Measurements from ENCODE around the gene CDH20. TPM values are rescaled to one million over a fixed set of nuclear protein-coding genes. Genes with fewer than 3 reads are reported as not detected.

The CDH20 gene
- total RNA-seq, 2 experiments from 2014 or later, result not detected

GRCh38 chr18:61582202-61582710 lies 249.0 kb downstream of the CDH20 start:
- intact Hi-C loops (cut with micrococcal nuclease; ENCODE audit: unreplicated experiment), result no loop called here
- CTCF ChIA-PET (ENCODE audit: unreplicated experiment), result no interaction called here
- no peak overlapping the region for H3K4me2 ChIP-seq (ENCODE audit: low read length)

GRCh38 chr18:61583548-61583947 lies 250.3 kb downstream of the CDH20 start:
- H4K20me1 ChIP-seq (ENCODE audit: insufficient read depth, low read length), result no peaks in the 10 kb centered on the region
- H3K9me3 ChIP-seq (ENCODE audit: low read length), result no peaks in the 10 kb centered on the region
- H3K4me2 ChIP-seq (ENCODE audit: low read length), result no peak overlapping the region
- DNase-seq (ENCODE audit: low spot score), result no peak
- ChIA-PET POLR2A (no interaction called here), CTCF (ENCODE audit: unreplicated experiment) (no interaction called here)
- intact Hi-C loops (cut with micrococcal nuclease; ENCODE audit: unreplicated experiment), result no loop called here
- H2AFZ ChIP-seq (ENCODE audit: low read length), result no peak overlapping the region
- no peak overlapping the region for H3K27ac ChIP-seq (ENCODE audit: low read depth, low read length, poor library complexity, severe bottlenecking)
- H3K79me2 ChIP-seq (ENCODE audit: insufficient read depth, low read depth, low read length), result no peaks in the 10 kb centered on the region
- no peaks in the 10 kb centered on the region for H3K36me3 ChIP-seq (ENCODE audit: insufficient read depth, low read length)
- no peak overlapping the region for H3K4me3 ChIP-seq (ENCODE audit: low read depth, low read length, poor library complexity, severe bottlenecking)
- no peak for TF ChIP-seq EZH2phosphoT487 (IDR thresholded peaks at IDR 0.05; ENCODE audit: borderline replicate concordance, low read depth, low read length)
- no peak for TF ChIP-seq CTCF (conservative IDR thresholded peaks at IDR 0.05; ENCODE audit: low read length)
- no TSS peak for BruUV-seq (replicated peaks)
- no peaks in the 10 kb centered on the region for H3K4me1 ChIP-seq (ENCODE audit: insufficient read depth, low read length, poor library complexity, severe bottlenecking)
- no peaks in the 10 kb centered on the region for H3K9me2 ChIP-seq (ENCODE audit: insufficient read depth, low read length)

More at GRCh38 chr18:61582202-61582710, 249.0 kb downstream of the CDH20 start:
- Histone ChIP-seq H3K36me3 (ENCODE audit: insufficient read depth, low read length) (no peaks in the 10 kb centered on the region), H3K79me2 (ENCODE audit: insufficient read depth, low read depth, low read length) (no peaks in the 10 kb centered on the region), H2AFZ (ENCODE audit: low read length) (no peak overlapping the region), H3K9me2 (ENCODE audit: insufficient read depth, low read length) (no peaks in the 10 kb centered on the region), H3K27ac (ENCODE audit: low read depth, low read length, poor library complexity, severe bottlenecking) (no peak overlapping the region), H3K4me3 (ENCODE audit: low read depth, low read length, poor library complexity, severe bottlenecking) (no peak overlapping the region), H4K20me1 (ENCODE audit: insufficient read depth, low read length) (no peaks in the 10 kb centered on the region), H3K4me1 (ENCODE audit: insufficient read depth, low read length, poor library complexity, severe bottlenecking) (no peaks in the 10 kb centered on the region), H3K9me3 (ENCODE audit: low read length) (no peaks in the 10 kb centered on the region)
- POLR2A ChIA-PET, result interaction anchor here (0.6 kb wide), 1 partner anchor 99 kb away, joined by 3 read pairs; no protein-coding TSS in a partner anchor
- TF ChIP-seq EZH2phosphoT487 (IDR thresholded peaks at IDR 0.05; ENCODE audit: borderline replicate concordance, low read depth, low read length) (no peak), CTCF (conservative IDR thresholded peaks at IDR 0.05; ENCODE audit: low read length) (peak; percentile 36; the same call in 1 of the 2 replicates)
- BruUV-seq (replicated peaks), result no TSS peak
- DNase-seq (ENCODE audit: low spot score), result no peak

GRCh38 chr18:61587865-61588264 lies 254.6 kb downstream of the CDH20 start:
- H3K36me3 ChIP-seq (ENCODE audit: insufficient read depth, low read length), result no peaks in the 10 kb centered on the region
- H4K20me1 ChIP-seq (ENCODE audit: insufficient read depth, low read length), result no peaks in the 10 kb centered on the region
- POLR2A ChIA-PET, result interaction anchor here (0.6 kb wide), 1 partner anchor 189 kb away, joined by 3 read pairs; no protein-coding TSS in a partner anchor
- H3K9me2 ChIP-seq (ENCODE audit: insufficient read depth, low read length), result no peaks in the 10 kb centered on the region
- no peak overlapping the region for H2AFZ ChIP-seq (ENCODE audit: low read length)
- no peaks in the 10 kb centered on the region for H3K9me3 ChIP-seq (ENCODE audit: low read length)
- no peak overlapping the region for H3K4me3 ChIP-seq (ENCODE audit: low read depth, low read length, poor library complexity, severe bottlenecking)
- BruUV-seq (replicated peaks), result no TSS peak
- no peaks in the 10 kb centered on the region for H3K79me2 ChIP-seq (ENCODE audit: insufficient read depth, low read depth, low read length)
- DNase-seq (ENCODE audit: low spot score), result no peak
- no peak overlapping the region for H3K4me2 ChIP-seq (ENCODE audit: low read length)
- TF ChIP-seq EZH2phosphoT487 (IDR thresholded peaks at IDR 0.05; ENCODE audit: borderline replicate concordance, low read depth, low read length) (no peak), CTCF (conservative IDR thresholded peaks at IDR 0.05; ENCODE audit: low read length) (no peak)
- CTCF ChIA-PET (ENCODE audit: unreplicated experiment), result no interaction called here
- no peaks in the 10 kb centered on the region for H3K4me1 ChIP-seq (ENCODE audit: insufficient read depth, low read length, poor library complexity, severe bottlenecking)
- H3K27ac ChIP-seq (ENCODE audit: low read depth, low read length, poor library complexity, severe bottlenecking), result no peak overlapping the region
- intact Hi-C loops (cut with micrococcal nuclease; ENCODE audit: unreplicated experiment), result no loop called here
